Heart right ventricle (tissue), 16 donors: Measurements from ENCODE around the gene EML2. TPM values are rescaled to one million over a fixed set of nuclear protein-coding genes. Genes with fewer than 3 reads are reported as not detected.

ENCODE experiments used
- ATAC-seq, 8 donors: fragments of 200-7000 bp; cut with Tn5 transposase; one replicate each; pipeline ENCODE4 v1.9.1; 2020; ENCODE audit warnings: mild to moderate bottlenecking in 8 of 8, moderate library complexity in 8 of 8, moderate number of reproducible peaks in 1 of 8
- DNase-seq, 2 donors: peaks; one replicate each; pipeline ENCODE4 v3.0.0-alpha.2; 2020
- H3K27ac ChIP-seq, 10 donors: fragments of 200-600 bp; sonication (generic) in 2 of 10; one replicate each; pipeline versions ENCODE4 v1.5.0 to v1.8.0; 2020 to 2022; ENCODE audit warnings: mild to moderate bottlenecking in 3 of 10
- H3K27me3 ChIP-seq, 7 donors: fragments of 200-600 bp; one replicate each; pipeline ENCODE4 v1.8.0; 2021 to 2022; ENCODE audit warnings: mild to moderate bottlenecking in 2 of 7
- H3K36me3 ChIP-seq, 9 donors: fragments of 200-600 bp; sonication (generic) in 1 of 9; one replicate each; pipeline versions ENCODE4 v1.5.0 to v1.8.0; 2020 to 2022; ENCODE audit warnings: mild to moderate bottlenecking in 2 of 9
- H3K4me1 ChIP-seq, 9 donors: fragments of 200-600 bp; sonication (generic) in 1 of 9; one replicate each; pipeline versions ENCODE4 v1.5.0 to v1.8.0; 2020 to 2022; ENCODE audit warnings: mild to moderate bottlenecking in 4 of 9
- H3K4me3 ChIP-seq, 10 donors: fragments of 200-600 bp; sonication (generic) in 2 of 10; one replicate each; pipeline versions ENCODE4 v1.5.0 to v1.8.0; 2020 to 2022; ENCODE audit warnings: mild to moderate bottlenecking in 7 of 10, moderate library complexity in 2 of 10
- H3K9me3 ChIP-seq, 11 donors: fragments of 200-600 bp in 10 of 11; sonication (generic) in 2 of 11; one replicate each; pipeline versions ENCODE4 v1.5.0 to v1.8.0; 2013 to 2022; ENCODE audit warnings: mild to moderate bottlenecking in 2 of 11, control low read depth in 1 of 11, moderate library complexity in 1 of 11
- CTCF ChIP-seq, 9 donors: fragments of 200-600 bp; sonication (generic) in 2 of 9; IDR thresholded peaks; one replicate each; pipeline versions ENCODE4 v1.5.0 to v1.8.0; 2021 to 2022; ENCODE audit warnings: antibody characterized with exemption in 9 of 9, mild to moderate bottlenecking in 5 of 9, moderate library complexity in 1 of 9
- WGBS, 2 donors: extraction: QIAGEN DNeasy Blood & Tissue Kit; methylation state at CpG; one replicate each; pipeline ENCODE4 v1.1.7; 2013; ENCODE audit warnings: inconsistent platforms in 1 of 2; 5-methylcytosine and 5-hydroxymethylcytosine counted together
- intact Hi-C, 10 donors: fragments of 100-400 bp; cut with DNase I; formaldehyde crosslinking; loops; one replicate each; pipeline versions ENCODE4 v1.11.1 to v1.14.2; 2022
- microRNA-seq, 2 donors: library from miRNA; unstranded; fragments of <30 nt; microRNA quantifications; one replicate each; pipeline ENCODE4 v1.2.0, GENCODE V29; 2021
- polyA plus RNA-seq, 2 donors: library from polyadenylated mRNA; stranded (reverse); fragments of 200-250 nt; gene quantifications; one replicate each; pipeline ENCODE4 v1.2.3, GENCODE V29; 2013
- total RNA-seq, 10 donors: library from RNA; stranded (reverse); fragmentation: NEBNext Ultra II Directional in 3 of 10; extraction: Animal tissue kit (Norgen Biotek cat#: 25700) in 3 of 10; gene quantifications; one replicate each; pipeline versions ENCODE4 v1.2.1 to v1.2.4, GENCODE V29; 2021 to 2023
- donor health status: Arrhythmogenic right ventricular cardiomyopathy.
- donor health status: ischemic (EF 13 %, LVEDD 7.1; RV severe dilation, severe dysfunction).
- donor health status: healthy with polysubstance abuse.
- donor health status: DM: no; HTN: yes; CAD: no.
- donor health status: DM: no; HTN: no; CAD: no.
- donor health status: ischemic (EF 25% LVEDD 6.9; RV normal size, moderate dysfunction).
- donor health status: ischemic (EF 25% LVEDD 5.7; RV mildly dilated, moderate dysfunction).
- donor health status: healthy.
- donor health status: DM: yes; HTN: yes; CAD: no.
- donor health status: Ischemic cardiomyopathy.
- donor health status: ischemic (EF 35%, LVEDD 5.7; RV mildly dilated, moderate dysfunction).
- donor health status: nonischemic (EF 11% LVEDD 7.7; RV severe dilation, severe dysfunction).
- donor health status: DM: yes; HTN: yes; CAD: no.
- donor health status: PGD.
- donor health status: ischemic (EF 29% LVEDD 5.4; RV normal size, mild dysfunction).
- donor health status: nonischemic (EF 23%, LVEDD 6.1; RV moderate dilation, normal function).

Gene EML2
- total and polyA plus RNA-seq, 12 donors, result 17.3 to 54.5 (median 43.9) TPM

GRCh38 chr19:45560038-45560437 is 79.2 kb downstream of the EML2 start:
- 68 to 69% methylated on average over 5 of the region's 5 CpGs for whole genome bisulfite sequencing, 2 donors
- no peak overlapping the region for H3K4me3 ChIP-seq

More at GRCh38 chr19:45560038-45560437, 79.2 kb downstream of the EML2 start:
- H3K36me3 ChIP-seq, result peaks cover 0 to 4% (median 0%) of the 10 kb centered on the region in 9 donors
- H3K27me3 ChIP-seq, result no peaks in the 10 kb centered on the region
- ATAC-seq (no peak), DNase-seq (no peak)
- peaks cover 0 to 45% (median 23%) of the 10 kb centered on the region in 9 donors for H3K4me1 ChIP-seq
- peak overlapping the region in 8 of 10 donors; percentile 6 to 73 (median 52) for H3K27ac ChIP-seq
- intact Hi-C loops, result loop anchor here in 2 of 10 donors (5.0 kb wide), 2 partner anchors 33 to 38 kb away; no protein-coding TSS in a partner anchor
- H3K9me3 ChIP-seq, result no peaks in the 10 kb centered on the region
- no peak for TF ChIP-seq CTCF (IDR thresholded peaks at IDR 0.05)

Small RNA genes lying within 50 kb of the gene (microRNA-seq; reads per million reads assigned to microRNA genes)
- 57.3 to 70.6 reads per million in 2 donors for gene MIR330
- gene MIR642A, result 0 reads per million in 2 donors
- 0 reads per million in 2 donors for gene MIR642B

Other genes with a start within 250 kb of the EML2 start
- gene PPP1R13L, start 234.3 kb downstream of the EML2 start, total RNA-seq, result 100 to 1,000 TPM; 134 to 204 (median 166) TPM
- 100 to 1,000 TPM in 1 of 2 donors, 10 to 100 TPM in 1; 85.2 to 265 TPM for gene PPP1R13L, start 234.3 kb downstream of the EML2 start, polyA plus RNA-seq
- gene POLR1G, start 232.8 kb downstream of the EML2 start, total RNA-seq, result 1 to 10 TPM; 4.1 to 9.8 (median 5.6) TPM
- 1 to 10 TPM; 5.1 to 8.2 TPM for gene POLR1G, start 232.8 kb downstream of the EML2 start, polyA plus RNA-seq
- gene ERCC1, start 215.5 kb downstream of the EML2 start, total RNA-seq, result 100 to 1,000 TPM; 113 to 194 (median 136) TPM
- gene ERCC1, start 215.5 kb downstream of the EML2 start, polyA plus RNA-seq, result 100 to 1,000 TPM; 147 to 183 TPM
- gene FOSB, start 171.4 kb downstream of the EML2 start, total RNA-seq, result 10 to 100 TPM in 2 of 10 donors, 1 to 10 TPM in 7, under 1 TPM in 1; 0.39 to 54.5 (median 4.9) TPM
- 1 to 10 TPM; 2.1 to 5.5 TPM for gene FOSB, start 171.4 kb downstream of the EML2 start, polyA plus RNA-seq
- 10 to 100 TPM; 15.9 to 33.7 (median 21.8) TPM for gene RTN2, start 142.3 kb downstream of the EML2 start, total RNA-seq
- gene RTN2, start 142.3 kb downstream of the EML2 start, polyA plus RNA-seq, result 10 to 100 TPM; 11.1 to 13.3 TPM
- gene PPM1N, start 141.0 kb downstream of the EML2 start, total RNA-seq, result 1 to 10 TPM in 1 of 10 donors, under 1 TPM in 4, not detected in 5; 0.32 to 3.6 (median 0.57) TPM
- under 1 TPM; 0.51 to 0.68 TPM for gene PPM1N, start 141.0 kb downstream of the EML2 start, polyA plus RNA-seq
- gene VASP, start 131.9 kb downstream of the EML2 start, total RNA-seq, result 10 to 100 TPM; 24.9 to 78.6 (median 42.3) TPM
- gene VASP, start 131.9 kb downstream of the EML2 start, polyA plus RNA-seq, result 10 to 100 TPM; 62.3 to 70.0 TPM
- 10 to 100 TPM; 20.0 to 27.9 (median 24.2) TPM for gene OPA3, start 54.6 kb downstream of the EML2 start, total RNA-seq
- 10 to 100 TPM; 10.2 to 10.7 TPM for gene OPA3, start 54.6 kb downstream of the EML2 start, polyA plus RNA-seq
- 10 to 100 TPM in 1 of 10 donors, 1 to 10 TPM in 9; 2.3 to 29.4 (median 5.2) TPM for gene GPR4, start 37.2 kb downstream of the EML2 start, total RNA-seq
- gene GPR4, start 37.2 kb downstream of the EML2 start, polyA plus RNA-seq, result 1 to 10 TPM; 5.7 to 9.4 TPM
- gene GIPR, start 28.8 kb upstream of the EML2 start, total RNA-seq, result 1 to 10 TPM; 2.4 to 7.8 (median 4.4) TPM
- gene GIPR, start 28.8 kb upstream of the EML2 start, polyA plus RNA-seq, result 10 to 100 TPM in 1 of 2 donors, 1 to 10 TPM in 1; 2.4 to 16.6 TPM
- 100 to 1,000 TPM; 216 to 268 (median 240) TPM for gene SNRPD2, start 52.6 kb upstream of the EML2 start, total RNA-seq
- gene SNRPD2, start 52.6 kb upstream of the EML2 start, polyA plus RNA-seq, result 100 to 1,000 TPM; 316 to 464 TPM
- 1 to 10 TPM; 1.8 to 3.5 (median 2.4) TPM for gene QPCTL, start 53.3 kb upstream of the EML2 start, total RNA-seq
- gene QPCTL, start 53.3 kb upstream of the EML2 start, polyA plus RNA-seq, result 1 to 10 TPM; 4.1 to 4.5 TPM
- gene FBXO46, start 91.5 kb upstream of the EML2 start, total RNA-seq, result 10 to 100 TPM in 2 of 10 donors, 1 to 10 TPM in 8; 5.2 to 13.5 (median 9.1) TPM
- gene FBXO46, start 91.5 kb upstream of the EML2 start, polyA plus RNA-seq, result 10 to 100 TPM in 1 of 2 donors, 1 to 10 TPM in 1; 5.3 to 11.4 TPM
- gene MEIOSIN, start 94.0 kb upstream of the EML2 start, total RNA-seq, result not detected
- gene MEIOSIN, start 94.0 kb upstream of the EML2 start, polyA plus RNA-seq, result not detected
- gene SIX5, start 129.9 kb upstream of the EML2 start, total RNA-seq, result 10 to 100 TPM; 16.8 to 24.5 (median 21.3) TPM
- gene SIX5, start 129.9 kb upstream of the EML2 start, polyA plus RNA-seq, result 10 to 100 TPM; 15.5 to 29.3 TPM
- 100 to 1,000 TPM; 220 to 377 (median 296) TPM for gene DMPK, start 143.1 kb upstream of the EML2 start, total RNA-seq
- gene DMPK, start 143.1 kb upstream of the EML2 start, polyA plus RNA-seq, result 100 to 1,000 TPM; 377 to 439 TPM
- gene DMWD, start 153.4 kb upstream of the EML2 start, total RNA-seq, result 10 to 100 TPM; 54.2 to 78.1 (median 69.3) TPM
- gene DMWD, start 153.4 kb upstream of the EML2 start, polyA plus RNA-seq, result 10 to 100 TPM; 44.6 to 58.9 TPM
- under 1 TPM in 2 of 10 donors, not detected in 8; 0.09 to 0.15 TPM for gene RSPH6A, start 175.9 kb upstream of the EML2 start, total RNA-seq
- not detected for gene RSPH6A, start 175.9 kb upstream of the EML2 start, polyA plus RNA-seq
- 10 to 100 TPM; 22.4 to 45.0 (median 33.0) TPM for gene SYMPK, start 223.8 kb upstream of the EML2 start, total RNA-seq
- gene SYMPK, start 223.8 kb upstream of the EML2 start, polyA plus RNA-seq, result 10 to 100 TPM; 30.5 to 75.0 TPM
- under 1 TPM in 1 of 10 donors, not detected in 9; 0.11 TPM for gene FOXA3, start 224.9 kb upstream of the EML2 start, total RNA-seq
- under 1 TPM in 1 of 2 donors, not detected in 1; 0.01 TPM for gene FOXA3, start 224.9 kb upstream of the EML2 start, polyA plus RNA-seq
- 10 to 100 TPM; 15.9 to 23.0 (median 20.3) TPM for gene IRF2BP1, start 246.7 kb upstream of the EML2 start, total RNA-seq
- gene IRF2BP1, start 246.7 kb upstream of the EML2 start, polyA plus RNA-seq, result 10 to 100 TPM in 1 of 2 donors, 1 to 10 TPM in 1; 8.0 to 13.4 TPM